Activated T-cell treated with anti-CD3 and anti-CD28 coated beads, Interleukin-2, amount 50 U/mL, for 4 hours (primary cell): Measurements from ENCODE around the gene PAMR1. TPM values are rescaled to one million over a fixed set of nuclear protein-coding genes. Genes with fewer than 3 reads are reported as not detected.
"Not testable (repeated sequence)": the region's sequence is repeated elsewhere in the genome, so short reads cannot be mapped to it uniquely, and the experiment has no call there.

Experiments used
- ATAC-seq, 2 donors: fragments of 200-7000 bp; cut with Tn5 transposase; one replicate each; pipeline ENCODE4 v1.10.0; 2021
- DNase-seq: peaks from one replicate; pipeline ENCODE4 v3.0.0-alpha.2; 2020
- H3K27me3 Mint-ChIP-seq: one replicate; pipeline ENCODE4 v1.8.0; 2021; ENCODE audit warnings: low read depth, mixed read lengths
- H3K36me3 Mint-ChIP-seq: one replicate; pipeline ENCODE4 v1.8.0; 2022; ENCODE audit warnings: mixed read lengths; ENCODE audit not compliant: insufficient read depth
- H3K4me1 Mint-ChIP-seq: one replicate; pipeline ENCODE4 v1.8.0; 2021; ENCODE audit warnings: low read depth, mixed read lengths
- H3K4me3 Mint-ChIP-seq: one replicate; pipeline ENCODE4 v1.8.0; 2021; ENCODE audit warnings: mild to moderate bottlenecking, moderate library complexity, mixed read lengths
- H3K9me3 Mint-ChIP-seq: one replicate; pipeline ENCODE4 v1.8.0; 2021; ENCODE audit warnings: mixed read lengths
- total RNA-seq, 3 donors: library from RNA; stranded (reverse); gene quantifications; one replicate each; pipeline ENCODE4 v1.2.1, GENCODE V29; 2021

PAMR1 gene
- total RNA-seq, 3 donors from 2014 or later, result not detected

DNA sequence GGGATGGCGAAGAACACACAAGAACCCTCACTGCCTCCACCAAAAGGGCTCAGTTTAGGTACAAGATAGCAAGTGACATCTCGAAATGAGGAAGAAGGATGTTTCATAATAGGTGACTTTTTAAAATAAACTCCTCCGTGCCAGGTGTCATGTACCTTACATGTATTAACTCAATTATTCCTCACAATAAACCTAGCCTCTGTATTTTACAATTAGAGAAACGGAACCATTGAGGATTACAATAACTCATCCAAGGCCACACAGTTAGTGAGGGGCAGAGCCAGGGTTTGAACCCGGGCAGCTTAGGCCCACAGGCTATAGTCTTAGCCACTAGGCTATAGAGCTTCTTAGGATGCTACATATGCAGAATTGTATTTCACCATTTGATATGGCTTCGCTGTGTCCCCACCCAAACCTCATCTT is 965 bp upstream of the PAMR1 start:
- no peaks in the 10 kb centered on the region for H3K36me3 Mint-ChIP-seq
- no peaks in the 10 kb centered on the region for H3K9me3 Mint-ChIP-seq
- ATAC-seq (no peak), DNase-seq (no peak)
- no peak overlapping the region for H3K4me3 Mint-ChIP-seq
- peaks cover 61% of the 10 kb centered on the region for H3K27me3 Mint-ChIP-seq
- no peaks in the 10 kb centered on the region for H3K4me1 Mint-ChIP-seq

DNA sequence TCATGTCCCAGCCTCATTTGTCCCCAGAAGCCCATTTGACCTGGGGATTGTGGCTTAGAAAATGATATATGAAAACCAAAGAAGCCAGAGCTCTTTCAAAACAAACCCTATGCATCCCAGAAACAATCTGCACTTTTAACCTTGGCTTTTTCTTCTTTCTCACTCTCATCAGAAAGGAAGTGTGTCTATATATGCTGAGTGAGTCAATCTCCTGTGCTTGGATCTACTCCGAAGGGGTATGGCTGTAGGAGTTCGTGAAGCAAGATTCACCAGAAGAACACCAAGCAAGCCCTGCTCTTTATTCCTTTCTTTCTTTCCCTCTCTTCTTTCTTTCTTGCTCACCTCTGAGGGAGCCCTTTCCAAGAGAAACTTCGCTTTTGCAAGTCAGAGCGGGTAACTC is 636 bp downstream of the PAMR1 start:
- H3K36me3 Mint-ChIP-seq, result no peaks in the 10 kb centered on the region

DNA sequence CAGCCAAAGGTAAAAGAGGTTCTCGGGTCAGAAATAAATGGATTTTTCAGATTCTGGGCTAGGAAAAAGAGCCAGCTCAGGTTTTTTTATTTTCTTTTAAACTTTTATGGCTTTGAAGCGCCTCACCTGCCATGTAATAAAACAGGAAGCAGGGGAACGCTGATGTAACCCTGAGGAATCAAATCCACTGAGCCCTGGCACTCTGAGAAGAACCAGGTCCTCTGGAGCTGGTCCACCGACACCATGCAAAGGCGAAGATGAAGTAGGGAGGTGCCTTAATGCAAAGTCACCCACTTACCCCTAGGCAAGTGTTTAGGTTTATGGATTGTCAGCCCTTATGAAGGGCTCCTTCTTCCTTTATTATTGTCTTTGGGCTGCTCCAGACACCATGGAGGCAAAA is 1.6 kb downstream of the PAMR1 start:
- no peak for DNase-seq
- H3K27me3 Mint-ChIP-seq, result peaks cover 58% of the 10 kb centered on the region
- no peaks in the 10 kb centered on the region for H3K9me3 Mint-ChIP-seq
- H3K36me3 Mint-ChIP-seq, result no peaks in the 10 kb centered on the region
- no peak overlapping the region for H3K4me3 Mint-ChIP-seq
- no peak for ATAC-seq
- H3K4me1 Mint-ChIP-seq, result no peaks in the 10 kb centered on the region

More for the DNA sequence above, 636 bp downstream of the PAMR1 start:
- Mint-ChIP-seq H3K27me3 (peaks cover 61% of the 10 kb centered on the region), H3K4me3 (no peak overlapping the region), H3K4me1 (no peaks in the 10 kb centered on the region), H3K9me3 (no peaks in the 10 kb centered on the region)
- no peak for ATAC-seq
- no peak for DNase-seq

DNA sequence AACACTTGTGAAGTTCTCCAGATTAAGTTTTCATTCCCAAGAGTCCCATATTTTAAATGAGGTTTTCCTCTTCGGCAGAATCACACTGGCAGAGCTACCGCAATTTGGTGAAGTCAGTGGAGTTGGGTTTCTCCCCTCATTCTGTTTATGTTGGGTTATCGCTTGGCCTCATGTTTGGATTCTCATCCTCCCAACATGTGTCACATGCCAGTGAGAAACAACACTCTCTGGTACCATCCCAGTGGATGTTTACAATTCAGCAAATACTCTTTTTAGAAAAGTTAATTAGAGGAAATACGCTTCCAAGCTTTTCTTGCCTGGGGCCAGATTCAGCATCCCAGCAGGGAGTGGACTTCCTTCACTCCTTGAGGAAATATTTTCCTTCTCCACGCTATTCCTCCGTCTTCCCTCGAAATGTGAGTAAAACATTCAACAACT is 2.1 kb downstream of the PAMR1 start:
- no peak for DNase-seq
- H3K36me3 Mint-ChIP-seq, result no peaks in the 10 kb centered on the region
- ATAC-seq, result no peak
- no peaks in the 10 kb centered on the region for H3K9me3 Mint-ChIP-seq
- no peak overlapping the region for H3K4me3 Mint-ChIP-seq
- no peaks in the 10 kb centered on the region for H3K4me1 Mint-ChIP-seq
- H3K27me3 Mint-ChIP-seq, result peaks cover 57% of the 10 kb centered on the region

DNA sequence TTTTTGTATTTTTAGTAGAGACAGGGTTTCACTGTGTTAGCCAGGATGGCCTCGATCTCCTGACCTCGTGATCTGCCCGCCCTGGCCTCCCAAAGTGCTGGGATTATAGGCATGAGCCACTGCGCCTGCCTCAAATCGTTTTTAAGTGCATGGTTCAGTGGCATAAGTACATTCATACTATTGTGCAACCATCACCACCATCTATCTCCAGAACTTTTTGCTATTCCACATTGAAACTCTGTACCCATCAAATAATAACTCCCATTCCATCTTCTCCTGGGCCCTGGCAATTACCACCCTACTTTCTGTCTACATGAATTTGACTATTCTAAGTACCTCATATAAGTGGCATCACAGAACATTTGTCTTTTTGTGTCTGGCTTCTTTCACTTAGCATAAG is 3.3 kb downstream of the PAMR1 start:
- not testable (repeated sequence) for H3K36me3 Mint-ChIP-seq, ATAC-seq, H3K9me3 Mint-ChIP-seq

DNA sequence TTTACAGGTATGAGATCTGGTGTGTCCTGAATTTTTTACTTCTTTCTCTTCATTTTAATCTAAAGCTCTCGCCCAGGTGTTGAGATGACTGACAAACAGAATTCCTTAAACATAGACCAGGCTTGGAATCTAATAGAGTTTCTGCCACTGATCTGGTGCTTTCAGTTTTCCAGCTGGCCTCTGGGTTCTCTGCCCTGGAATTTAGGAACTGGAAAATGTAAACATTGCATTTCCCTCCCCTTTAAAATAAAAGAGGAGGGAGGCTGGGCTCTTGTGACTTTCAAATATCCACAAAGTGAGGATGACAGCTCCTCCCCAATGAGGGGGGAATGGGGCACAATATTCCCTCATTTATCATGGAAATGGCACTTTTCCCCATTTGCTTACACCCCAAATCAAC is 5.0 kb downstream of the PAMR1 start:
- Mint-ChIP-seq H3K27me3 (peaks cover 39% of the 10 kb centered on the region), H3K4me3 (no peak overlapping the region), H3K36me3 (no peaks in the 10 kb centered on the region), H3K9me3 (no peaks in the 10 kb centered on the region), H3K4me1 (no peaks in the 10 kb centered on the region)
- no peak for ATAC-seq
- DNase-seq, result no peak

More for the DNA sequence above, 3.3 kb downstream of the PAMR1 start:
- not testable (repeated sequence) for H3K4me3 Mint-ChIP-seq, DNase-seq, H3K4me1 Mint-ChIP-seq
- peaks cover 46% of the 10 kb centered on the region for H3K27me3 Mint-ChIP-seq

DNA sequence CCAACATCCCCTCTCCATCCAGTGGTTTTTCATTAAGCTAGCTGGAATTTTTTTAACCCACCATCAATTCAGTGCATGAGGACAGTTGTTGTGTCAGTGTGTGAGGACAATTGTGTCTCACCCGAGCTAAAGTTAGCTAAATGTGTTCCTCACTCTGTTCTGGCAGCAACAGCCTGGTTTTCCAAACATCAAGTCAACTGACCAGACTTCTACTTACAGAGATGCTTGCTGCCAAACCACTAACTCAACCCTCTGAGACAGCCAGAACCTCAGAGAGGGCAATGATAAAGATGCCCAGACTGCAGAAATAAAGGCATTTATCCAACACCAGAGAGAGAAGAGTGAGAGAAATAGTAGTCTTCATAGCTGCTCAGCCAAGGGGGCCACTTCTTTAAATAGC is 6.7 kb downstream of the PAMR1 start:
- Mint-ChIP-seq H3K36me3 (no peaks in the 10 kb centered on the region), H3K27me3 (peaks cover 26% of the 10 kb centered on the region), H3K4me1 (no peaks in the 10 kb centered on the region), H3K4me3 (no peak overlapping the region), H3K9me3 (no peaks in the 10 kb centered on the region)
- DNase-seq (no peak), ATAC-seq (no peak)

DNA sequence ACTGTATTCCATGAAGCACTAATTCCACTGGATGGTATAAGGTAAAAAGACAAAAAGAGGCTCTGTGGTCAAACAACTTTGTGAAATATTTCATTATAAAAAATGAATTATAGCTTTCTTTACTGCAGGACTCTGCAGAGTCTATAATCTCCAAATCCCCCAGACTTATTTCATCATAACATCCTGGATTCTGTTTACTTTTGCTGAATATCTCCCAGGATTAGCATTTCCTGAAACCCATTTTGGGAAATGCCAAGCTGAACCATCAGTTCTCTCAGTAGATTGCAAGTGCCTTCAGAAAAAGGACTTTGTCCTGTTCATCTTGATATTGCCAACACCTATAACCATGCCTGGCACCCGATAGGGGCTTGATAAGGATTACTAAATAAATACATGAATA is 7.9 kb downstream of the PAMR1 start:
- Mint-ChIP-seq H3K36me3 (no peaks in the 10 kb centered on the region), H3K9me3 (no peaks in the 10 kb centered on the region), H3K27me3 (peaks cover 19% of the 10 kb centered on the region), H3K4me1 (no peaks in the 10 kb centered on the region), H3K4me3 (no peak overlapping the region)
- no peak for DNase-seq
- ATAC-seq, result no peak

DNA sequence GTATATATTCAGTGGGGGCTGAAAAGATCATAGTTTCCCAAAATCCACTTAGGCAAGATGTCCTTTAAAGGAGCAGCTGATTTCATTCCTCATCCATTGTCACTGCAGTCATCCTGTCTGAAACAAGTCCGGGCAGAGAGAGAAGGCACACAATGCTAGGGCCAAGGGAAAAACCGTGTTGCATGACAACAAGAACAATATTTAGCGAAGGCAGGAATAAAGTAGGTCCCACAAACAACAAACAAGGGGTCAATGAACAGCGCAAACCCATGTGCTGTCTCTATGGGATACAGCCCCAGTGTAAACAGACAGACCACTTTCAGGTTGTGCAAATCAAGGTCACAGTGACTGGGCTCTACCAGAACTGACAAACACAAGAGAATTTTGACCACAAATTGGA is 9.0 kb downstream of the PAMR1 start:
- DNase-seq (no peak), ATAC-seq (no peak)
- no peak overlapping the region for H3K4me3 Mint-ChIP-seq
- H3K9me3 Mint-ChIP-seq, result no peaks in the 10 kb centered on the region
- H3K4me1 Mint-ChIP-seq, result no peaks in the 10 kb centered on the region
- H3K27me3 Mint-ChIP-seq, result peaks cover 22% of the 10 kb centered on the region
- H3K36me3 Mint-ChIP-seq, result no peaks in the 10 kb centered on the region

DNA sequence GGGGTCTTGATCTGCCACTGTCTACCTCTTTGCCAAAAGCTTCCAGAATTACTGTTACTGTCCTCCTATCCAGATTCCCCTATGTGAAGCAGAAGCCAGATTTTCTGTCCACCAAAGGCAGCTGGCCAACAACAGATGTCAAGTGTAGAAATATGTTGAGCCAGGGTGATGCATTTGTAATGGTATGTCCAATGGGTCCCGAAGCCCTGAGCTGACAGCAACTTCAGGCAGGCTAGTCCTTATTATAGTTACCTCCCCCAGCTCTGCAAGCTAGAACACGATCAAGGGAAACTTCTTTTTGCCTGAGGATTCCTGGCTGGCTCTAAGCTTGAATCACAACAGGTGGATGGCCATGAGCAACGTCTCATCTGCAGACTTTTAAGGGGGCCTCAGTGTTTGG is 10.2 kb downstream of the PAMR1 start:
- H3K4me3 Mint-ChIP-seq, result no peak overlapping the region
- no peaks in the 10 kb centered on the region for H3K4me1 Mint-ChIP-seq
- DNase-seq, result no peak
- ATAC-seq, result no peak
- no peaks in the 10 kb centered on the region for H3K9me3 Mint-ChIP-seq
- peaks cover 19% of the 10 kb centered on the region for H3K27me3 Mint-ChIP-seq
- no peaks in the 10 kb centered on the region for H3K36me3 Mint-ChIP-seq

DNA sequence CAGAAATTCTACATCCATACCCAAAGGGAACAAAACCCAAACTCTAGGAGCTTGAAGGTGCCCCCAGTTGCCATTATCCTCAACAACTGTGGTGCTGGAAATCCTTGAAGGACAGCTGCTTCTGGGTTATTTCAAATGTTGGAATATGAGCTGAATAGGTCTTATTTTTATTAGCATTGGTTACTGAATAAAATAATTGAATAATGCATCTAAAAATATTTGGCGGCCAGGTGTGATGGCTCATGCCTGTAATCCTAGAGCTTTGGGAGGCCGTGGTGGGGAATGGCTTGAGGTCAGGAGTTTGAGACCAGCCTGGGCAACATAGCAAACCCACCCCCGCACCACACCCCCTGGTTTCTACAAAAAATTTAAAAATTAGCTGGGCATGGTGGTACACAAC is 10.9 kb downstream of the PAMR1 start:
- DNase-seq, result no peak
- no peaks in the 10 kb centered on the region for H3K36me3 Mint-ChIP-seq
- no peaks in the 10 kb centered on the region for H3K4me1 Mint-ChIP-seq
- no peaks in the 10 kb centered on the region for H3K9me3 Mint-ChIP-seq
- no peak overlapping the region for H3K4me3 Mint-ChIP-seq
- no peak for ATAC-seq
- peaks cover 19% of the 10 kb centered on the region for H3K27me3 Mint-ChIP-seq

DNA sequence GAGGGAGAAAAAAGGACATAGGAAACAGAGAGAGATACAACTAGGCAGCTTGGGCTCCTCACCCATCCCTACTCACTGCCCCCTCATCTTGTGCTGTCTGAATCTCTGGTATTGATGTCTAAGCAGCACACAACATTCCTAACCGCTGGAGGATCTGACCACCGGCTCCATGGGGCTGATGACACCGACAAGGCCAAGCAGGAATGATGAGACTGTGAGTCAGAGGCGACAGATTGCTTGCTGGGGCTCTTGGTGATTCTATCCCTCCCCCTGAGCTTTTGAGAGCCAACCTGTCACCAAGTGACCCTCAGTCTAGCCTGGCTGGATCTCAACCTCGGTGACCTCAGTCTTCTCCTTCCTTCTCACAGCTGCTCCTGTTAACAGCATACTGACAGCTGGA is 13.8 kb downstream of the PAMR1 start:
- DNase-seq (no peak), ATAC-seq (no peak)
- no peaks in the 10 kb centered on the region for H3K36me3 Mint-ChIP-seq
- H3K9me3 Mint-ChIP-seq, result peaks cover under 1% of the 10 kb centered on the region
- H3K4me1 Mint-ChIP-seq, result no peaks in the 10 kb centered on the region
- H3K4me3 Mint-ChIP-seq, result no peak overlapping the region
- H3K27me3 Mint-ChIP-seq, result peaks cover 30% of the 10 kb centered on the region

DNA sequence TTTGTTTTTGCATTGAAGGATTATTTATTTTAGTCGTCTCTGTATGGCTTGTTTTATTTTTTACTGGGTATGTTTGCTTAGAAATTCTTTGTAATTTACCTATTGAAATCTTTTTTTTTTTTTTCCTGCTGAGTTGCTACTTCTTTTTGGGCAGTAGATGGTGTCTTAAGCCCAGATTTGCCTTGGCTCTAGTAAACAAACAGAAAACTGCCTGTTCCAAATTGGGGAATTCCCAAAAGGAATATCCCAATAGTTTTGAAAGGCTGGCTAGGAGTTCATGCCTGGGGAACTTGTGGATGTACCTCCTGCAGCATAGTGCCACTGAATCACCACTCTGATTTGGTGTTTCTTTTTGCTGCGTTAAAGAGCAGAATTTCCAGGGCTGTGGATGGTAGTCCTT is 17.7 kb downstream of the PAMR1 start:
- Mint-ChIP-seq H3K4me1 (no peaks in the 10 kb centered on the region), H3K27me3 (peaks cover 22% of the 10 kb centered on the region), H3K9me3 (peaks cover 14% of the 10 kb centered on the region), H3K4me3 (no peak overlapping the region), H3K36me3 (peaks cover 2% of the 10 kb centered on the region)
- ATAC-seq, result no peak
- DNase-seq, result no peak

DNA sequence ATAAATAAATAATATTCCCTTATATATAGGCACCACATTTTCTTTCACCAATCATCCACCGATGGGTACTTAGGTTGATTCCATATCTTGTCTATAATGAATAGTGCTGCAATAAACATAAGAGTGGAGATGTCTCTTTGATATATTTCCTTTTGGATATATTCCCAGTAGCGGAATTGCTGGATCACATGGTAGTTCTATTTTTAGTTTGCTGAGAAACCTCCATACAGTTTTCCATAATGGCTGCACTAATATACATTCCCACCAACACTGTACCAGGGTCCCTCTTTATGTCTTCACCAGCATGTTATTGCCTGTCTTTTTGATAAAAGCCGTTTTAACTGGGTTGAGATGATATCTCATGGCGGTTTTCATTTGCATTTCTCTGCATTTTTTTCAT is 23.6 kb downstream of the PAMR1 start:
- peaks cover 2% of the 10 kb centered on the region for H3K36me3 Mint-ChIP-seq
- H3K27me3 Mint-ChIP-seq, result no peaks in the 10 kb centered on the region
- no peak for ATAC-seq
- H3K4me3 Mint-ChIP-seq, result no peak overlapping the region
- H3K4me1 Mint-ChIP-seq, result no peaks in the 10 kb centered on the region
- peaks cover 14% of the 10 kb centered on the region for H3K9me3 Mint-ChIP-seq
- no peak for DNase-seq

DNA sequence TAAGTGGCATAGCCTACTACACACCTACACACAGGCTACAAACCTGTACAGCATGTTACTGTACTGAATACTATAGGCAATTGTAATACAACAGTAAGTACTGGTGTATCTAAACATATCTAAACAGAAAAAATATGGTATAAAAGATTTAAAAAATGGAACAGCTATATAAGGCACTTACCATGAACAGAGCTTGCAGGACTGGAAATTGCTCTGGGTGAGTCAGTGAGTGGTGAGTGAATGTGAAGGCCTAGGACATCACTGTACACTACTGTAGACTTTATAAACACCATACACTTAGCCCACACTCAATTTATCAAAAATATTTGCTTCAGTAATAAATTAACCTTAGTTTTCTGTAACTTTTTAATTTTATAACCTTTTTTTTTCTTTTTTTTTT is 24.7 kb downstream of the PAMR1 start:
- H3K4me1 Mint-ChIP-seq, result no peaks in the 10 kb centered on the region
- no peaks in the 10 kb centered on the region for H3K36me3 Mint-ChIP-seq
- ATAC-seq (no peak), DNase-seq (no peak)
- H3K9me3 Mint-ChIP-seq, result peaks cover 5% of the 10 kb centered on the region
- H3K4me3 Mint-ChIP-seq, result no peak overlapping the region
- no peaks in the 10 kb centered on the region for H3K27me3 Mint-ChIP-seq

DNA sequence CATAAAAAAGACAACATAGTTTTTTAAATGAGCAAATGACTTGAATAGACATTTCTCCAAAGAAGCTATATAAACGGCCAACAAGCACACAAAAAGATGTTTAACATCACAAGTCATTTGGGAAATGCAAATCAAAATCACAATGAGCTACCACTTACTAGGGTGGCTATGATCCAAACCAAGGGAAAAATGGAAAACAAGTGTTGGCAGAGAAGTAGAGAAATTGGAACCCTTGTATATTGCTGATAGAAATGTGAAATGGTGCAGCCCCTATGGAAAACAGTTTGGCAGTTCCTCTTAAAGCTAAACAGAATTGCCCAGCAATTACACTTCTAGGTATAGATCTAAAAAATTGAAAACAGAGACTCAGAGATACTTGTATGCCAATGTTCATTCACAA is 29.0 kb downstream of the PAMR1 start:
- Mint-ChIP-seq H3K9me3 (no peaks in the 10 kb centered on the region), H3K27me3 (peaks cover 11% of the 10 kb centered on the region), H3K36me3 (no peaks in the 10 kb centered on the region), H3K4me3 (no peak overlapping the region), H3K4me1 (no peaks in the 10 kb centered on the region)
- no peak for ATAC-seq
- DNase-seq, result no peak
